ENCODE results near the gene PARD3B. TPM values are rescaled to one million over a fixed set of nuclear protein-coding genes. Genes with fewer than 3 reads are reported as not detected.

The PARD3B gene
- total RNA-seq, 1 donor from 2014 or later, result 12.3 TPM

DNA sequence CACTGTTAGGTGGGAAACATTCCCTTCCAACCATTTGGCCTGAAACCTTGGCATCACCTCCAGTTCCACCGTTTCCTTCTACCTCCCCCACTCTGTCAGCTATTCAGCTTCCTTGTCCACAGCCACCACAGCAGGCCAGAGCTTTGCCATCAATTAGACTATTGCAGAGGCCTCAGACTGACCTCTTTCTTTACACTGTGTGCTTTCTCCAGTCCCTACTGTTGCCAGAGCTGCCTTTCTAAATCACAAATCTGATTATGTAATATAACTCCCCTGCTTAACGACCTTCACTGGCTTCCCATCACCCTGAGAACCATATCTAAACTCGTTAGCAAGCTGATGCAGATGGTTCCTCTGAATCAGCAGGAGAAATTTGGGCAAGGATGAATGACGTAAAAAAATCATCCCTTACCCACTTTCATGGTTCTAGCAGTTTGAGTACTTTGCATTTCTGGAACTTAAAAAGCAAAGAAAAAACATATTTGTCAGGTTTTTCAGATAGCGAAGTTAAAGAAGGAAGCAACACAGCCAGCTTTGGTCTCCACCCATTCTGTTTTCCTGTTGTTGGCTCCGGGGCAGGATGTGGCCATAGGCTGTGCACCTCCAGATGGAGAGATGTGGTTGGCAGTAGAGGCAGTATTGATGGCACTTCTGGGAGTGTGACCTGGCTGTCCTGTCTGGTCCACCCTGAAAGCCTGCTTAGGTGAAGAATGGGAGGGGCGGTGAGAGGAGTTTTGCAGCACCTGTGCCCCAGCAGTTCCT is 422.1 kb downstream of the PARD3B start:
- H3K27me3 ChIP-seq, result no peaks in the 10 kb centered on the region
- H3K9me3 ChIP-seq, result no peaks in the 10 kb centered on the region
- DNase-seq (ENCODE audit: extremely low spot score in 2 of 2), result no peak
- no peak overlapping the region for H3K27ac ChIP-seq
- H3K36me3 ChIP-seq, result no peaks in the 10 kb centered on the region
- intact Hi-C loops (cut with DNase I), result no loop called here
- no peaks in the 10 kb centered on the region for H3K4me1 ChIP-seq
- TF ChIP-seq, protein P1, sequence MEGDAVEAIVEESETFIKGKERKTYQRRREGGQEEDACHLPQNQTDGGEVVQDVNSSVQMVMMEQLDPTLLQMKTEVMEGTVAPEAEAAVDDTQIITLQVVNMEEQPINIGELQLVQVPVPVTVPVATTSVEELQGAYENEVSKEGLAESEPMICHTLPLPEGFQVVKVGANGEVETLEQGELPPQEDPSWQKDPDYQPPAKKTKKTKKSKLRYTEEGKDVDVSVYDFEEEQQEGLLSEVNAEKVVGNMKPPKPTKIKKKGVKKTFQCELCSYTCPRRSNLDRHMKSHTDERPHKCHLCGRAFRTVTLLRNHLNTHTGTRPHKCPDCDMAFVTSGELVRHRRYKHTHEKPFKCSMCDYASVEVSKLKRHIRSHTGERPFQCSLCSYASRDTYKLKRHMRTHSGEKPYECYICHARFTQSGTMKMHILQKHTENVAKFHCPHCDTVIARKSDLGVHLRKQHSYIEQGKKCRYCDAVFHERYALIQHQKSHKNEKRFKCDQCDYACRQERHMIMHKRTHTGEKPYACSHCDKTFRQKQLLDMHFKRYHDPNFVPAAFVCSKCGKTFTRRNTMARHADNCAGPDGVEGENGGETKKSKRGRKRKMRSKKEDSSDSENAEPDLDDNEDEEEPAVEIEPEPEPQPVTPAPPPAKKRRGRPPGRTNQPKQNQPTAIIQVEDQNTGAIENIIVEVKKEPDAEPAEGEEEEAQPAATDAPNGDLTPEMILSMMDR (IDR thresholded peaks at IDR 0.05), result no peak
- TF ChIP-seq POLR2A (IDR thresholded peaks at IDR 0.05) (no peak), POLR2AphosphoS5 (IDR thresholded peaks at IDR 0.05; ENCODE audit: insufficient read depth in 1 of 2, low read depth in 1 of 2) (no peak)
- no peak overlapping the region for H3K4me3 ChIP-seq

DNA sequence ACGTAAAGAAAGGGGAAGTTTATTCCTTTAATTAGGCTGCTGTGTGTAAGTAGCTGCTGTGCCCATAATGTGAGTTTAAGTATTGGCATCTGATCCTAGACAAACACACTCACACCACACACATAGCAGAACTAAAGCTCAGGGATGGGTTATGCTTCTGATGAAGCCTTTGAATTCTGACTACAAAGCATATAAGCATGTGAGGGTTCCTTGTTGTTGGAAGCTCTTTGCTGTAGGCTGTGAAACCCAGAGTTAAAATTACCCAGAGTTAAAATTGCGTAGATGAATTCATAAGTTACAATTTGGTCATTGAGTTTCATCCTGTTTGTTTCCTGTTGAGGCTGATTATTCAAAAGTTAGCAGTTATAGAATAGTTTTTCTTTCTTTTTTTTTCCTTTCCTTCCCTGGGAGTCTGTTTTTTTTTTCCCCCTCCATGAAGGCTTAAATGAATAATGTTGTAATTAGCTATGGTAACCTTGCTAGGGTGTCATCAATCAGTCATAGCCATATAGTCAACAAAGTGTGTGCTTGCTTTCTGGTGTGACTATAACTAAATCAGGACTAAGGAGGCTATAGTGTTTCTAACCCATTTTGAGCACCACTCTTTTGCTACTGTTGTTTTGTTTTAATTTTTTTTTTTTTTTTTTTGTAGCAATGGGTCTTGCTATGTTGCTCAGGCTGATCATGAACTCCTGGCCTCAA is 426.1 kb downstream of the PARD3B start:
- Histone ChIP-seq H3K27me3 (no peaks in the 10 kb centered on the region), H3K4me1 (no peaks in the 10 kb centered on the region), H3K27ac (no peak overlapping the region), H3K4me3 (no peak overlapping the region), H3K9me3 (no peaks in the 10 kb centered on the region), H3K36me3 (no peaks in the 10 kb centered on the region)
- no peak for TF ChIP-seq POLR2A (IDR thresholded peaks at IDR 0.05)
- DNase-seq (ENCODE audit: extremely low spot score in 2 of 2), result no peak
- intact Hi-C loops (cut with DNase I), result no loop called here

DNA sequence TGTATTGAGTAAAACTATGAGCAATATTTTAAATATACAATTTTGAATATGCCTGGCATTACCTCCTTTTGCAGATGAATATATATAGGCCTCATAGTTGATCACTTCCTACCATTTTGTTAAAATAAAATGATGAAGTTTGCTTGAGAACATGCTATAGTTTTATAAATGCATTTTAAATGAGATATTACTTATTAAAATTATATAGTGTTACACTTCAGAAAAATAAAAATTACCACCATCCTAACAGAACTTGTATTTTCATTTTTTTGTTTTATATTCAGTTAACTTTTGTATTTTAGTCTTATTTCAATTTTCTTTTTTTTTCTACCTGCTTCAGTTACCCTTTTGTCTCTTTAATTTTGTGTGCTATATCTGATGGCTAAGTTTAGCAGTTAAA is 426.9 kb downstream of the PARD3B start:
- DNase-seq (ENCODE audit: extremely low spot score in 2 of 2), result no peak
- no peak overlapping the region for H3K4me3 ChIP-seq
- no peaks in the 10 kb centered on the region for H3K4me1 ChIP-seq
- H3K27ac ChIP-seq, result no peak overlapping the region
- TF ChIP-seq POLR2AphosphoS5 (IDR thresholded peaks at IDR 0.05; ENCODE audit: insufficient read depth in 1 of 2, low read depth in 1 of 2), result no peak
- no peak for TF ChIP-seq POLR2A (IDR thresholded peaks at IDR 0.05)
- TF ChIP-seq, protein P1 (IDR thresholded peaks at IDR 0.05), result no peak
- no peaks in the 10 kb centered on the region for H3K9me3 ChIP-seq
- no peaks in the 10 kb centered on the region for H3K36me3 ChIP-seq
- intact Hi-C loops (cut with DNase I), result no loop called here
- no peaks in the 10 kb centered on the region for H3K27me3 ChIP-seq

DNA sequence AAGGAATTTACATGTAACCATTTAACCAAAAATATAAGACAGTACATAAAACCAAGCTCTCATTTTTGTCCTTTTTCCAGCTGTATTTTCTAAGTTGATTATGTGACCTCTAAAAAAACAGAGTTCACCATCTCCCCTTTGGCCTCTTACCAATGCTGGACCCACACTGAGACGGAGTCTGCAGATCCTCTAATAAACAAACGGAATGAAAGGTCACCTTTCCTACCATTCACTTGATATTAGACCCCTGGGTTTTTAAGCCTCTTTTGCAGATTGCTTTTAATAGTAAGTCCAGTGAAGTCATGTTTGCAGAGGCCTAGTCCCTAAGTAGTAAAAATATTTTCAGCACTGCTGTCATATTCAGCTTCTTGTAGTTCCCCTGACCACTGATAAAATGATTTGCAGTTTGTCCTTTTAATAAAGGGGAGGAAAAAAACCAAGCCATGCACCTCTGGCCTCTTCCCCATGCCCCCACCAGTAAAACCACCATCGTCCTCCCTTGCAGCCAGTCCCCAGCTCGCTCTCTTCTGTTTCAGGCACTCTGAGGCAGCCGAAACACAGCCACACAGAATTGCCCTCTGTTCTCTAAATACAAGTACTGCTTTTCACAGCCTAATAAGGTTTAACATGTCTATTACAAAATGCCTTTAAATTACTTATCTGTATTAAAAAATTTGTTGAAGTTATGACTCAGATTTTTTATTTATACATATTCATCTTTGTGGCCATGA is 427.5 kb downstream of the PARD3B start:
- Histone ChIP-seq H3K9me3 (no peaks in the 10 kb centered on the region), H3K4me3 (no peak overlapping the region), H3K27ac (no peak overlapping the region), H3K4me1 (no peaks in the 10 kb centered on the region), H3K36me3 (no peaks in the 10 kb centered on the region), H3K27me3 (no peaks in the 10 kb centered on the region)
- TF ChIP-seq, protein P1 (IDR thresholded peaks at IDR 0.05), result no peak
- TF ChIP-seq POLR2AphosphoS5 (IDR thresholded peaks at IDR 0.05; ENCODE audit: insufficient read depth in 1 of 2, low read depth in 1 of 2), result no peak
- no peak for TF ChIP-seq POLR2A (IDR thresholded peaks at IDR 0.05)
- intact Hi-C loops (cut with DNase I), result no loop called here
- DNase-seq (ENCODE audit: extremely low spot score in 2 of 2), result no peak

DNA sequence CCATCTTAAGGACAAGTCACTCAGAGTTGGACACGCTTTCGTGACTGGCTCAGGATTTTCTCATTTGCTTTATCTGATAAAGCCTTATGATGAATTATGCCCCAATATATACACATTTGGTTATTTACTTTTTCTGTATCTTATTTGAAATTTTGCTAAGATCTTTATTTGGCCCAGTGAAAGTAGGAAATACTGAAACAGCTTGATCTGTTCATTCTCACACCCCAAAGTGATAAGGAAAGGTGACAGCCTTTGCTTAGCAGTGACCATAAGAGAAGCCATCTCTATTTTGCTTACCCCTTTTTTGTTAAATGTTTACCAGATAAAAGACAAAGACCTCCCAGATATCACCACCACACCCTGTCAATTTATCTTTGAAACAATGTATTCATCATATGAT is 428.3 kb downstream of the PARD3B start:
- Histone ChIP-seq H3K9me3 (no peaks in the 10 kb centered on the region), H3K4me1 (no peaks in the 10 kb centered on the region), H3K4me3 (no peak overlapping the region), H3K36me3 (no peaks in the 10 kb centered on the region), H3K27ac (no peak overlapping the region), H3K27me3 (no peaks in the 10 kb centered on the region)
- TF ChIP-seq POLR2AphosphoS5 (IDR thresholded peaks at IDR 0.05; ENCODE audit: insufficient read depth in 1 of 2, low read depth in 1 of 2), result no peak
- TF ChIP-seq POLR2A (IDR thresholded peaks at IDR 0.05), result no peak
- TF ChIP-seq, protein P1 (IDR thresholded peaks at IDR 0.05), result no peak
- intact Hi-C loops (cut with DNase I), result no loop called here
- no peak for DNase-seq (ENCODE audit: extremely low spot score in 2 of 2)
